Cerebellar nuclear complex (tissue), 1 donor: ENCODE measurements around the gene ARHGEF1.
A peak's percentile ranks its signal among the peaks of the same experiment; 100 is the strongest.

Experiments
- DNase-seq, 2 experiments: peaks; one replicate each; lab custom pipeline; 2025; lab: John Stamatoyannopoulos, UW

The ARHGEF1 gene

DNA sequence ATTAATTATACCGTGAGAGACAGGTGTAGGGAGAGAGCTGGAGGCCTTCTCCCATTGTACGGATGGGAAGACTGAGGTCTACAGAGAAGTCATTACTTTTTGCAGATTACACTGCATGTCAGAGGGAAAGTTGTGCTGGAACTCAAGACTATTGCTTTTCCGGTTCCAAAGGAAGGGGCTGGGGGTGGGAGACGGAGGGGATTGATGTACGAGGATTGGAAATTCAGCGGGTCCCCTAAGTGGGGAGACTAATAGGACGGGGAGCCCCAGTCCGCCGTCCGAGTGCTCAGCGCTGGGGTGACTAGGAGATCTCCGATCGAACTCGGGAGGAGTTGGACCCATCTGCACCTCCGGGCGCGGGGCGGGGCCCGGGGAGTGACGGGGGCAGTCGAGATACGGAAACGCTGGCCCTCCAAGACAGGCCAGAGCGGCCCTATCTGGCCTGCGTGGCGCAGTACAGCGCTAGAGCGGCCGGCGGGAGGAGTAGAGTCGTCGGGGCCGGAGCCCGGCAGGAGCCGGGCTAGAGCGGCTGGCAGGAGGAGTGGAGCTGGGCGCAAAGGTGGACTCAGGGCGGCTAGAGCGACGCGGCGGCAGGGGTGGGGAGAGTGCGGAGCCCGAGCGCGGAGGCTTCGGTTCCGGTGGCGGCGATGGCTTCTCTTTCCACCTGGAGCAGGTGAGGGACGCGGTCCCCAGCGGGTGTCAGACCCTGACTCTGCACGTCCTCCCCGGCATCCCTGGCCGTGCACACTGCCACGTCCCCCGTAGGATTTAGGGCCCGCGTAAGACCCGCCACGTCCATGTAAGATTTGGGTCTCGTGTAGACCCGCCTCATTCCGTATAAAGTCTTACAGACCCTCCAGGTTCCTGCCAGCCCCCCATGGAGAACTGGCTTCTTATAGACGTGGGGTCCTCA, 1.1 kb downstream of the ARHGEF1 start:
- peak; percentile 86 to 94 for DNase-seq

DNA sequence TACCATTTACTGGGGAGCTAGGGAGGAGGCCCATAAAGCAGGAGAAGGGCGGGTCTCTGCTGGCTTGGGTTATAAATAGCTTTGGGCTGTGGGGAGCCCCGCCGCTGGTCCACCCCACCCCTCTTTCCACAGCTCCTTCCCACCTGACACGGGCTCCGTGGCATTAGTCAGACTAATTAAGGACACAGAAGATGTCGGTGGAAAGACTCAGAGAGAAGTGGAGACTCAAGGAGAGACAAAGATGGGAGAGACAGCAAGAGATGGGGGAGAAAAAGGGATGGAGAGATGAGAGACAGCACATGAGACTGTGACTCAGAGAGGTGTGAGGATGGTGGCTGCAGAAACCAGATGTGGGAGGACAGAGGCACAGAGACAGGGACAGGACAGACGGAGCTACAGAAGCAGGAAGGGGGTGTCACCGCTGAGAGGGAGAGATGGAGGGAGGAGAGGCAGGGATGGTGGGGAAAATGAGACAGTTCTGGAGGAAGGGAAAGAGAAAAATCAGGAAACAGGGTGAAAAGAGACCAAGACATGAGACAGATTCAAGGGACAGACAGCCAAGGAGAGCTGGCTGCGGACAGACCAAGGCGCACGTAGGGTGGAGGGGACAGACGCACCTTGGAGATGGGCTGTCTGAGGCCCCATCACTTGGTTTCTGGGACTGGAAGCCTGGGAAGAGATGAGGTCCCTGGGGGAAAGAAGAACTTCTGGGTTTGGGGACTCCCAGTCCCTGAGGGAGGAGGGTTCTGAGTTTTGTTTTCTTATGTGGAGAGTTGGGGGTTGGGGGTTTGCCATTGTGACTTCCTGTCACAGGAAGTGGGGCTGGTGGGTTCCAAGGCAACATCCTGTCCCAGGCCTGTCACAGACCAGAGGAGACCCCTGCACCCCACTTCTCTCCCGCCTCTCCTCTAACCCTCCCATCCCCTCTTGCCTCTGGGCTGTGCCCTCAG, 4.1 kb downstream of the ARHGEF1 start:
- no peak for DNase-seq

DNA sequence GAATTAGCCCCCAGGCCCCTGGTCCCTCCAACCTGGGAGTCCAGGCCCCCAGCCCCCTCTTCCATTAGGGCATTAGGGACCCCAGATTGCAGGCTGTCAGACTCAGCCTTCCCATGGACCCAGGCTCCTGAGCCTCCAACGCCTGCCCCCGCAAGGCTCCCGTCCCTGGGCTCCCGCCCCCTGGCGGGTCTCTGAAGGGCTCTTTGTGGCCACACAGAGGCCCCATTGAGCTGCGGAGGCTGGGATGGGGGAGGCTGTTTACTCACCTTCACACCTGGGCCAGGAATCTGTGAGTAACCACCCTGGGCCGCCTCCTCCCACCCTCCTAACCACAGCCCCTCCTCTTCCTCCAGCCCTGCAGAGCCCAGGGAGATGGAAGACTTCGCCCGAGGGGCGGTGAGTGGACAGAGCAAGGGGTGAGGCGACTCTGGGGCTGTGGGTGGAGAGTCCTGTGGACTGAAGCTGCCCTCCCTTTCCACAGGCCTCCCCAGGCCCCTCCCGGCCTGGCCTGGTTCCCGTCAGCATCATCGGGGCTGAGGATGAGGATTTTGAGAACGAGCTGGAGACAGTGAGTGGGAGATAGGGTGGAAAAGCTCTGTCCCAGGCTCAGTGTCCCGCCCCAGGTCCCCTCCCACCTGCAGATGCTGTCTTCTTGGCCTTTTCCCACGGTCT, 4.9 kb downstream of the ARHGEF1 start:
- DNase-seq = no peak

DNA sequence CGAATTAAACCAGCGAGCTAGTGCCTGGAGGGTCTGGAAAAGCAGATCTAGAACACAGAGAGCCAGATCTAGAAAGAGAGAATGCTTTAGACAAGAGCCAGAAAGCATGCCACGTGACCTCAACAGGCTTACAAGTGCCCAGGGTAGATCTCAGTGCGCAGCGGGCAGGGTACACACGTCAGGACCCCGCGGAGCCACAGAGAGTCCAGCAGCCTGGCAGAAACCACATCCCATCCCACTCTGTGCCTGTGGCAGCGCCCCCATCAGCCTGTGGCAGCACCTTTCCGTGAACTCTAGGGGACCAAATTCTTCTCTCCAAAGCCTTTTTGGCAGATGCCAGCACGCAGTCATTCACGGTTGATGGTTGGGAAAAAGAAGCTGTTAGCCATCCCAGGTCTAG, 5.9 kb downstream of the ARHGEF1 start:
- no peak for DNase-seq

DNA sequence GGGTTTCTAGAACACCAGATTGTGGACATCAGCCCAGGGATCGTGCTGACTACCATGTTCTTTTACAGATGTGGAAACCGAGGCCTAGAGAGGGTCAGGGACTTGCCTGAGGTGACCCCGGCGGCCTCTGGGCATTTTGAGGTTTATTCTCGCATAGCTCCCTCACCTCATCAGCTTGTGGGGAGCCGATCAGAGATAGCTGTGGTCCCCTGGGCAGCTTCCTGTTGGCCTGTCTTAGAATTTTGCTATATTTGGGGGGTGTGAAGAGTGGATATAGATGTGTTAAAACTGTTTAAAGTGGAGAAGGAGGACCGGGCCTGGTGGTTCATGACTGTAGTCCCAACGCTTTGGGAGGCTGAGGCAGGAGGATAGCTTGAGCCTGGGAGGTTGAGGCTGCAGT, 6.9 kb downstream of the ARHGEF1 start:
- DNase-seq = no peak

DNA sequence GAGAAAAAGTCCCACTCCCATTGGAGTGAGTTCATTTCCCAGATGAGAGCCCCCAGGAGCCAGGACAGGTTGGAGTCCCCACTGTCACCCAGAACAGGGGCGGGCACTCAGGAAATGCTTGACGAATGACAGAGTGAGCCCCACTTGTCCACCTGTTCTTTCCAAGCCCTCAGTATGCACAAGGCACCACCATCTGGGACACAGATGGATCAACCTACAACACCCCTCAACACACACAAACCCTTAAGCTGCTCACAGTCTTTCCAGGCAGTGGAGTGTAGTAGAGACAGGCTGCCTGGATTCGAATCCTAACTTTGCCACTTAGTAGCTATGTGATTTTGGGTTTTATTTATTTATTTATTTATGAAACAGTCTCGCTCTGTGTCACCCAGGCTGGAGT, 8.0 kb downstream of the ARHGEF1 start:
- no peak for DNase-seq

DNA sequence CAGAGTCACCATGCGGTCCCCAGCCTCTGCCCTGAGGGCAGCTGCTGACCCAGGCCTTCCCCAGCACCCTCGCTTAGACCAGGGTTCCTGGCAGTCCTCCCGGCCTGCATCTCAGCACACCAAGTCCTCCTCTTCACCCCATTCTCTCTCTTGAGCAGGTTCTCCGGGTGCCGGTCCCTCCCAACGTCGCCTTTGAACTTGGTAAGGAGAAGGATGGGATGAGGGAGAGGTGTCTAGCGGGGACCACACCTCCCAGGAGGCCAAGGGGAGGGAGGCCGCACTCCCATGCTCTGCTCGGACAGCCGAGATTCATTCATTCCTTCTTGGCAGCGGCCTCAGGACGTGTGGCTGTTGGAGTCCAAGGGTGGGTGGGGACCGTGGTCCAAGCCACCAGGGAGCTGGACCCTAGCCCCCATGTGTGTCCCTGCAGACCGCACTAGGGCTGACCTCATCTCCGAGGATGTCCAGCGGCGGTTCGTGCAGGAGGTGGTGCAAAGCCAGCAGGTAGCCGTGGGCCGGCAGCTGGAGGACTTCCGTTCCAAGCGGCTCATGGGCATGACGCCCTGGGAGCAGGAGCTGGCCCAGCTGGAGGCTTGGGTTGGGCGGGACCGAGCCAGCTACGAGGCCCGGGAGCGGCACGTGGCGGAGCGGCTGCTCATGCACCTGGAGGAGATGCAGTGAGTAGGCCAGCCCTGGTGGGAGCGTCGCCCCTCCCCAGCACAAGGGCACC, 9.4 kb downstream of the ARHGEF1 start:
- no peak for DNase-seq

DNA sequence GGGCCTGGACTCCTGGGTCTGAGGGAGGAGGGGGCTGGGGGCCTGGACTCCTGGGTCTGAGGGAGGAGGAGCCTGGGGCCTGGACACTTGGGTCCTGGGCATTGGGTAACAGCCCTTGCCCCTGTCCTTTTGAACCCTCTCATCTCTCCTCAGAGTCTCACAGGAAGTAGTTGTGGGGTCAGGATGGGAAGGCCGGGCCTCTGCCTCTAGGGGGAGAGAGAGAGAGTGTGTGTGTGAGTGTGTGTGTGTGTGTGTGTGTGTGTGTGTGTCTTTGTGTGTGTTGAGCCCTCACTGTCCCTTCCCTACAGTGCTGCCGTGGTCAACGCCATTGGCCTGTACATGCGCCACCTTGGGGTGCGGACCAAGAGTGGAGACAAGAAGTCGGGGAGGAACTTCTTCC, 10.9 kb downstream of the ARHGEF1 start:
- no peak for DNase-seq

DNA sequence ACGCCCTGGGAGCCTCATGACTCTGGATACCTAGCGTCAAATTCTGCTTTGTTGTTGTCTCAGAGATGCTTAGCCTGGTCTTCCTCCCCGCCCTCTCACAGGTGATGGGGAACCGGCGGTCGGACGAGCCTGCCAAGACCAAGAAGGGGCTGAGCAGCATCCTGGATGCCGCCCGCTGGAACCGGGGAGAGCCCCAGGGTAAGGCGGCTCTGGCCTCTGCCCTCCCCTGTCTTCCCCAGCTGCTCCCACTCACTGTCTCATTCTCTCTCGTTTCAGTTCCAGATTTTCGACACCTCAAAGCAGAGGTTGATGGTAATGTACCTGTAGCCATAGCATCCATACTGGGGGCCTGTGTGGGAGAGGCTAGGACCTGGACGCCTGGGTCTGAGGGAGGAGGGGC, 11.4 kb downstream of the ARHGEF1 start:
- no peak for DNase-seq

DNA sequence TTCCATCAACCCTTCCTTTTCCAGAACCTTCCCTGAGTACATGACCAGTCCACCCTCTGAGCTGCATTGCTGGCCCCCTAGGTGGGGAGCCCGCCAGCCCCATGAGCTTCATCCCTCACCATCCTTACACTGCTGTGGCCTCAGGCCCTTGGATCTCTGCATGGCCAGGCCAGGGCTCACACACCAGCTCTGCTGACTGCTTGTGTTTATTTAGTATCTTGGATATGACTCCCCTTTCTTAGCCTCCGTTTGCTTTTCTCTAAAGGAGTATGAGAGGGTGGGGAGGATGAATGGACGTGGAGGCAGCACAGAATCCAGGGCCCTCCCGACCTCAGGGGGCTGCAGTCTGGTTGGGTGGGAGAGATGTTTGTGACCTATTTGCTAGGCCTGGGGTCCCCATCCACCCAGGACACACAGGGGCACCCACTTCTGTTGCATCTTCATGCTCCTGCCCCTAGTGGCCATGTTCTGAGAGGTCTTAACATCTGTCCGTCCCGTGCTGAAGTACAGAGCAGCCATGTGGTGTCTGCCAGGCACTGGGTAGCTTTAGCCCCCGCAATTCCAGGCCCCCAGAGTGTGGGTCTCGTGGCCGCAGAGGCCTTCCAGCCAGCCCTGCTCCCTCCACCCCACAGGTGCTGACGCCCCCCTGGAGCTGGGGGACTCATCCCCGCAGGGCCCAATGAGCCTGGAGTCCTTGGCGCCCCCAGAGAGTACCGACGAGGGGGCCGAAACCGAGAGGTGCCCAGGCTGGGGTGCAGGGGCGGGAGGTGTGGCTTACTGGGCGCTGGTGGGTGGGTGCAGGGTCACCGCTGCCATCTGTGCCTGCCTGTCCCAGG, 13.0 kb downstream of the ARHGEF1 start:
- no peak for DNase-seq

DNA sequence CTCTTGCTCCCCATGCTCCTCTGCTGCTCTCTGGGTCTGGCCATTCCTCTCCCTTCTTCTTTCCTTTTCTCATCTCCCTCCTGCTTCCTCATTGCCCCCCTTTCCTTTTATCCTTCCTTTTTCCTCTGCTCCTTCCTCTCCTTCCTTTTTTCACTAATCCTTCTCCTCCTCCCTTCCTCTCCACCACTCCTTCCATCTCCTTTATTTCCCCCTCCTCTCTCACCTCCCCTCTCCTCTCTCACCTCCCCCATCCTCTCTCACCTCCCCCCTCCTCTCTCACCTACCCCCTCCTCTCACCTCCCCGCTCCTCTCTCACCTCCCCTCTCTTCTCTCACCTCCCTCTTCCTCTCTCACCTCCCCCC, 13.6 kb downstream of the ARHGEF1 start:
- DNase-seq = no peak

DNA sequence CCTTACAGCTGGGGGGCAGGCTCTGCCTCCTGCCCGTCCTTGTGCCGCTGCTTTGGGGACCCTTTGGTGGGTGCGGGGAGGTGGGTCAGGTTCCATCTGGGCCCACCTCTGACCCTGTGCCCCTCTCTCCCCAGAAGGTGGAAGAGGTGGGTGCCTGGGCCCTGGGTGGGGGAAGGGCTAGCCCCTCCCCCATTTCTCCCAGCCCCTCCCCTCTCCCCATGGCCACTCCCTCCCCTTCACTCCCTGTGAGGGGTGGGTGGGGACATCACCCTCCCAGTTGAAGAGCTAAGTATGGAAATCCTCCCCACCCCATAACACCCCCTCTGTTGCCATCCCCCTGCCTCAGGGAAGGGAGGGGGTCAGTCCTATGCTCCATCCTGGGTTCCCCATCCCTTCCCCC, 14.2 kb downstream of the ARHGEF1 start:
- no peak for DNase-seq

DNA sequence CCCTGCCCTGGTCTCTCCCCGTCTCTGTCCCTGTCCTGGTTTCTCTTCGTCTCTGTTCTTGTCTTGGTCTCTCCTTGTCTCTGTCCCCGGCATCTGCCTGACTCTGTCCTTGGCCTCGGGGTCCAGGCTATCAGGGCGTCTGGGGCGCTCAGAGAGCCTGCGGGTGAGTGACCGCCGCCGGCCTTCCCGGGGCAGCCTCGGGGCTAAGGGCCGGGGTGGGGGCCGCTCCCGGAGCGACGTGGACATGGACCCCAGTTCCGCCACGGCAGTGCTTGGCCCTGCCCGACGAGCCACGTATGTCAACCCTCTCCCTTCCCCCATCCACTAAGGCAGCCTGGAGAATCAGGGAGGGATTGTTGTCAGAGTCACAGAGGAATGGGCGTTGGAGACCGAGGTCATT, 14.8 kb downstream of the ARHGEF1 start:
- no peak for DNase-seq

DNA sequence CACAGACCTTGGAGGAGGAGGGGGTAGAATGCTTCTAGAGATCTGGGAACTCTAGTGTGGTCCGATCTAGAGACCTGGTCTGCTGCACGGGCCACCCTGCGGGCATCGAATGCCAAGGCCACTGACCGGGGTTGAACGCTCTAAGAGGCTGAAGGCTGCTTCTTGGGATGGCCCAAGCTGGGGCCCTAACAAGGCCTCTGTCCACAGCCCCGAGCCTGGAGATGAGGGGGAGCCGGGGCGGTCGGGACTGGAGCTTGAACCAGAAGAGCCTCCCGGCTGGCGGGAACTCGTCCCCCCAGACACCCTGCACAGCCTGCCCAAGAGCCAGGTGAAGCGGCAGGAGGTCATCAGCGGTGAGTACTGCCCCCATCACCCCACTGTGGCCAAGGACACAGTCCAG, 15.3 kb downstream of the ARHGEF1 start:
- no peak for DNase-seq

DNA sequence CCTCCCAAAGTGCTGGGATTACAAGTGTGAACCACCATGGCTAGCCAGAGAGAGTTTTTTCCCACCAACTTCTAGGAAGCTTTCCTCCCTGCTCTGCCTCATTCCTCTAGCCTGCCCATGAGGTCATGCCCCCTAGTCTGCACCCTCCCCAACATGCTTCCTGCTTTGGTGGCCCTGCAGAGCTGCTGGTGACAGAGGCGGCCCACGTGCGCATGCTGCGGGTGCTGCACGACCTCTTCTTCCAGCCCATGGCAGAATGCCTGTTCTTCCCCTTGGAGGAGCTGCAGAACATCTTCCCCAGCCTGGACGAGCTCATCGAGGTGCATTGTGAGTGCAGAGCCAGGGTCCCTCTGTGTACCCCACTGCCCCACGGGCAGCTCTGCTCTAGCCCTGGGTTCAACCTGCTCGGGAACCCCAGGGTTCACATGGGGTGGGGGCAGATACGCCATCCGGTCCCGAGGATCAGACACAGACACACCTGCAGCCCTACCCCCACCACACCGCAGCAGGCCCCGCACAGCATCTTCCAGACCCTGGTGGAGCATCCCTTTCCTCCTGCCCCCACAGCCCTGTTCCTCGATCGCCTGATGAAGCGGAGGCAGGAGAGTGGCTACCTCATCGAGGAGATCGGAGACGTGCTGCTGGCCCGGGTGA, 18.9 kb downstream of the ARHGEF1 start:
- DNase-seq = no peak

DNA sequence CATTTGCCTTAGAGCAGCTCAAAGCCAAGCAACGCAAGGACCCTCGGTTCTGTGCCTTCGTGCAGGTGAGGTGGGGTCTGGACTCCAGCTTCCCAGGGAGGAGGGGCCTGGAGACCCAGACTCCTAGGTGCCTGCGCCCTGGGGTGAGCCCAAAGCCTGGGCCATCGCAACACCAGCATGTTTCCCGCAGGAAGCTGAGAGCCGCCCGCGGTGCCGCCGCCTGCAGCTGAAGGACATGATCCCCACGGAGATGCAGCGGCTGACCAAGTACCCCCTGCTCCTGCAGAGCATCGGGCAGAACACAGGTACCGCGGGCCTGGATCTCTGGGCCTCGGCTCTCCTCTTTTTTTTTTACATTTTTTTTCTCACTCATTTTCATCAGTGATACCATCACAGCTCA, 19.6 kb downstream of the ARHGEF1 start:
- no peak for DNase-seq

DNA sequence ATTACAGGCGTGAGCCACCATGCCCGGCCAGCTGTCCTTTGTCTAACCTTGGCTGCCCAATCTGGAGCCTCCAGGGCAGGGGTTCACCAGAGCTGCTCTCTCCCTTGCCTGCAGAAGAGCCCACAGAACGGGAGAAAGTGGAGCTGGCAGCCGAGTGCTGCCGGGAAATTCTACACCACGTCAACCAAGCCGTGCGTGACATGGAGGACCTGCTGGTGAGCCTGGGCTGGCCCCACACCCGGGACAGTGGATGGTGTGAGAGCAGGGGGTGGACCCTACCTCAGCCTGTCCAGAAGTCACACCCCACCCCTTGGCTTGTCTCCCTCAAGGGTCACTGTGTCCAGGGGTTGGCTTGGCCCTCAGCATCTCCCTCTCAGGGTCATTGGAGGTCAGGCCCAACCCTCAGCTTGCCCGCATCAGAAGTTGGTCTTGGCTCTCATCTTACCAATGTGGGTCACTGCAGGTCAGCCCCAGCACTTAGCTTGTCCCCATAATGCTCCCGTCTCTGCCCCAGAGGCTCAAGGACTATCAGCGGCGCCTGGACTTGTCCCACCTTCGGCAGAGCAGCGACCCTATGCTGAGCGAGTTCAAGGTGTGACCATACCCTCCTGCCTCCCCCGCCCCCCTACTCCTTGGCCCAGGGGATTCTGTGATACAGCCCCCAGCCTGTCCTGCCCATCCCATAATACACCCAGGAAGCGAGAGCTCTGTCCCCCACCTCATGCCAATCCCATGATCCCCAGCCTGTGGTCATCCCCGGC, 20.4 kb downstream of the ARHGEF1 start:
- DNase-seq = no peak

DNA sequence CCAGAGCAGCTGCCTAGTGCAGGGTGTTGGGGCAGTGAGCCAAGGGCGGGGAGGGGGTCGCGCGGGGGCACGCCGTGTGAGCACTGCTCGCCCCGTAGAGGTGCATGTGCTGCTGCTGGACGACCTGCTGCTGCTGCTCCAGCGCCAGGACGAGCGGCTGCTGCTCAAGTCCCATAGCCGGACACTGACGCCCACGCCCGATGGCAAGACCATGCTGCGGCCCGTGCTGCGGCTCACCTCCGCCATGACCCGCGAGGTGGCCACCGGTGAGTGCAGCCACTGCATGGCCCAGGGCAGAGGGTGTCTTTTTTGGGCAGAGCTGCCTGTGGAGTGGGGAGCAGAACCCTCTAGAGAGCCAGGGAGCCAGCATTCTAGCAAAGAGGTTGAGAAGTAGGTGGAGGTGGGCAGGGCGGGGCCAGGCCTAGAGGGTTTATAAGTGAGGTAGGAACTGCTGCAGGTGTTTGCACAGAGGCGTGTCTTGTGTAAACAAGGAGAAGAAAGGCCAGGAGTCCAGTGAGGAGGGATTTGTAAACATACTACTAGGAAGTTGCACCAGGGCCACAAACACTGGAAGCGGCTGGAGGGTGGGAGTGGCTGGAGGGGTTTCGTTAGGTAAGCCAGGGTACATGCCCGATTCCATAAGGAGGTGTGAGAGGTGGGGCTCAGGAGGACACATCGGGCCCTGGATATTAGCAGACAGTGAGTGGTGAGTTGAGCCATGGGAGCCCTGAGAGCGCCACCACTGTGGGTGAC, 21.3 kb downstream of the ARHGEF1 start:
- DNase-seq = no peak
